ENCODE results near the gene SFXN2. TPM values are rescaled to one million over a fixed set of nuclear protein-coding genes. Genes with fewer than 3 reads are reported as not detected.
"Not testable (repeated sequence)": the region's sequence is repeated elsewhere in the genome, so short reads cannot be mapped to it uniquely, and the experiment has no call there.

Gene SFXN2
- total RNA-seq, 1 donor from 2014 or later: 4.2 TPM

DNA sequence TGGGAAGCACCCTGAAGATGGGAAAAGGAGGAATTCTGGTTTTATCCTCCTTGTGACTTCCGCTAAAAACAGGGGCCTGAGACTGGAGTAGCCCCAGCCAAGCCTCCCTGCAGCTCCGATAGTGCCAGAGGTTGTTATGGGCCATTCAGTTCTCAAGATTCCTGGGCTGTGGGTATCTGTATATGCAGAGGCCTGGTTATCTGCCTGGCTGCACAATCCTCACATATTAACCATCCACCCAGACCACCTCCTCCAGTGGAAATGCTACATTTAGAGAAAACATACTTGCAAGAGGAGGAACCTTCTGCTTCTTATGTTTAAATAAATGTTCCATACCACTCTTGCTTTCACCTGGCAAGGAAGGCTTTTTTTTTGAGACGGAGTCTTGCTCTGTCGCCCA is 34.8 kb upstream of the SFXN2 start:
- Histone ChIP-seq H3K27me3 (ENCODE audit: control insufficient read depth in 3 of 3, insufficient read depth in 3 of 3, low read length in 3 of 3) (no peaks in the 10 kb centered on the region), H3K36me3 (ENCODE audit: control insufficient read depth in 3 of 3, insufficient read depth in 3 of 3, low read length in 3 of 3) (peaks cover 0 to 13% (median 6%) of the 10 kb centered on the region in 3 donors), H3K4me3 (ENCODE audit: low read length in 3 of 3) (no peak overlapping the region), H3K27ac (ENCODE audit: low read depth, low read length) (no peak overlapping the region), H3K4me1 (ENCODE audit: control insufficient read depth in 3 of 3, insufficient read depth in 3 of 3, low read length in 3 of 3) (peaks cover 31 to 36% (median 36%) of the 10 kb centered on the region in 3 donors), H3K9me3 (ENCODE audit: control insufficient read depth in 3 of 3, low read length in 3 of 3) (no peaks in the 10 kb centered on the region), H3K9ac (ENCODE audit: low read depth in 1 of 3, low read length in 3 of 3) (no peak overlapping the region)

DNA sequence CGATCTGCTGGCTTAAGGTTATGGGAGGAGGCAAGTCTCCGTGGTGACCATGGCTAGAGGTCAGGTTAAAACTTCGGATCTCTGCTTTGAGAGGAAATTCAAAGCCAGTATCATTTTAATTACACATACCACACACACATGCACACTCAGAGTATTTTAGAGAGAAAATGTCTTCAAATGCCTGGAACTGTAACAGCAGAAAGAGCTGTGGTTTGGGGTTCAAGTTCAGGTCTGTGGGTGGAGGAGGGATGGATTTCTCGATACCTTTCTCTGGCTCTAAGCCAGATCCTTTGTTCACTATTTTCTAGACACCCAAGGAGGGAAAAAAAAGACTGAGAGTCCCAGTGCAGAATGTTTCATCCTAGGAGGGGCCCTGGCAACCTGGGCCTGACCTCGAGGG is 32.7 kb upstream of the SFXN2 start:
- H3K27me3 ChIP-seq (ENCODE audit: control insufficient read depth in 3 of 3, insufficient read depth in 3 of 3, low read length in 3 of 3): no peaks in the 10 kb centered on the region
- H3K9ac ChIP-seq (ENCODE audit: low read depth in 1 of 3, low read length in 3 of 3): no peak overlapping the region
- H3K36me3 ChIP-seq (ENCODE audit: control insufficient read depth in 3 of 3, insufficient read depth in 3 of 3, low read length in 3 of 3): peaks cover 6 to 20% (median 12%) of the 10 kb centered on the region in 3 donors
- no peak overlapping the region for H3K4me3 ChIP-seq (ENCODE audit: low read length in 3 of 3)
- H3K9me3 ChIP-seq (ENCODE audit: control insufficient read depth in 3 of 3, low read length in 3 of 3): no peaks in the 10 kb centered on the region
- H3K4me1 ChIP-seq (ENCODE audit: control insufficient read depth in 3 of 3, insufficient read depth in 3 of 3, low read length in 3 of 3): peaks cover 21 to 28% (median 22%) of the 10 kb centered on the region in 3 donors
- no peak overlapping the region for H3K27ac ChIP-seq (ENCODE audit: low read depth, low read length)

DNA sequence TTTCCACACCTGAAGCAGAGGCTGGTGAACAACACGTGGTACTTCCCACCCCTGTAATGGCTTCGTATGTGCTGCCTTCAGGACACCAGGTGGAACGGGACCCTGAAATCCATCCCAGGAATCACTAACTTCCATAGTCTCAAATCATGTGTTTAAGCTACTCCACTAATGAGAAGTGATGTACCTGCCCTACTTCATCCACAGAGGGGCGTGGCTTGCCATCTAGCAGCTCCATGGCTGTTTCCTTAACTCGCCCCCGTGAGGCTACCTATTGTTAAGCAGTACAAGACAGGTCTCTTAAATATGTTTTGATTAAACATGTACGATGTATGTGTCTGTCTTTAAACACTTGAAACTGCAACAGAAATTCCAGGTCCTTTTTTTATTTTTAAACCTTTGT is 32.0 kb upstream of the SFXN2 start:
- H3K9ac ChIP-seq (ENCODE audit: low read depth in 1 of 3, low read length in 3 of 3): no peak overlapping the region
- peaks cover 6 to 20% (median 12%) of the 10 kb centered on the region in 3 donors for H3K36me3 ChIP-seq (ENCODE audit: control insufficient read depth in 3 of 3, insufficient read depth in 3 of 3, low read length in 3 of 3)
- no peak overlapping the region for H3K4me3 ChIP-seq (ENCODE audit: low read length in 3 of 3)
- H3K4me1 ChIP-seq (ENCODE audit: control insufficient read depth in 3 of 3, insufficient read depth in 3 of 3, low read length in 3 of 3): peaks cover 15 to 21% (median 16%) of the 10 kb centered on the region in 3 donors
- no peaks in the 10 kb centered on the region for H3K9me3 ChIP-seq (ENCODE audit: control insufficient read depth in 3 of 3, low read length in 3 of 3)
- H3K27me3 ChIP-seq (ENCODE audit: control insufficient read depth in 3 of 3, insufficient read depth in 3 of 3, low read length in 3 of 3): no peaks in the 10 kb centered on the region
- H3K27ac ChIP-seq (ENCODE audit: low read depth, low read length): no peak overlapping the region

DNA sequence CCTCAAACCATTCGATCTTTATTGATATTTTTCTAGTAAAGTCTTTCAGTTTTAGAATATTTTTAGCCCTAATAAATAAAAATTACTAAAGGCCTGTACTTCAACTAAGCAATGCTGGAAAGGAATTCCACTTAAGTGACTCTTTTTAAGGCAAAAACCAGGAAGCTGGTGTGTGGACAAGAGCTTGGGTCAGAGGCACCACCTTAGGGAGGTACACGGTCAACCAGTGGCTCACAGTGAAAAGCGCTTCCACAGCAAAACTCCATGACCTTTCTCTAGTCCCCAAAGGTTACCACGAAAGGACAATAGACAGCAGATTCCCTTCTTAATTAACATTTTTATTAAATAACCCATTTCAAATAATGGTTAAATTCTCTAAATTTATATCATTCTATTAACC is 31.5 kb upstream of the SFXN2 start:
- peaks cover 6 to 20% (median 12%) of the 10 kb centered on the region in 3 donors for H3K36me3 ChIP-seq (ENCODE audit: control insufficient read depth in 3 of 3, insufficient read depth in 3 of 3, low read length in 3 of 3)
- H3K9ac ChIP-seq (ENCODE audit: low read depth in 1 of 3, low read length in 3 of 3): no peak overlapping the region
- H3K27ac ChIP-seq (ENCODE audit: low read depth, low read length): no peak overlapping the region
- H3K4me3 ChIP-seq (ENCODE audit: low read length in 3 of 3): no peak overlapping the region
- no peaks in the 10 kb centered on the region for H3K9me3 ChIP-seq (ENCODE audit: control insufficient read depth in 3 of 3, low read length in 3 of 3)
- H3K4me1 ChIP-seq (ENCODE audit: control insufficient read depth in 3 of 3, insufficient read depth in 3 of 3, low read length in 3 of 3): peaks cover 9 to 15% (median 10%) of the 10 kb centered on the region in 3 donors
- H3K27me3 ChIP-seq (ENCODE audit: control insufficient read depth in 3 of 3, insufficient read depth in 3 of 3, low read length in 3 of 3): no peaks in the 10 kb centered on the region

DNA sequence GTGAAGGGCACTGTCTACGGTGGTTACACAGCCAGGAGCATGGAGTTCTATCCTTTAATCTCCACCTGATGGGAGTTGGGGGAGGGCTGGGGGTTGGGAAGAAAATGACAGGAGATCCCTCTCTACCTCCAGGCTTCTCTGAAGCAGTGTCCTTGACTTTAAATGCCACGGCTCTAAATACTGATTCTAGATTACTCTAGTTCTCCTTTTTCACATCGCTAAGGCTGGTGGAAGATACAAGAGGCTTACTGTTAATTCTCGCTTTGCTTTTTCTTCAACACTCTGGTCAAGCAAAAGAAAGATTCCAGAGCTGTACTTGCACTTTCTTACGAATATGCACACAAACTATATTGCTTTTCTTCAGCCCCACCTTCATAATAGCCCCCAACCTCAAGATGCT is 30.7 kb upstream of the SFXN2 start:
- peaks cover 6 to 20% (median 12%) of the 10 kb centered on the region in 3 donors for H3K36me3 ChIP-seq (ENCODE audit: control insufficient read depth in 3 of 3, insufficient read depth in 3 of 3, low read length in 3 of 3)
- no peaks in the 10 kb centered on the region for H3K27me3 ChIP-seq (ENCODE audit: control insufficient read depth in 3 of 3, insufficient read depth in 3 of 3, low read length in 3 of 3)
- peaks cover 2 to 7% (median 4%) of the 10 kb centered on the region in 3 donors for H3K4me1 ChIP-seq (ENCODE audit: control insufficient read depth in 3 of 3, insufficient read depth in 3 of 3, low read length in 3 of 3)
- H3K9me3 ChIP-seq (ENCODE audit: control insufficient read depth in 3 of 3, low read length in 3 of 3): no peaks in the 10 kb centered on the region
- H3K9ac ChIP-seq (ENCODE audit: low read depth in 1 of 3, low read length in 3 of 3): no peak overlapping the region
- no peak overlapping the region for H3K4me3 ChIP-seq (ENCODE audit: low read length in 3 of 3)
- H3K27ac ChIP-seq (ENCODE audit: low read depth, low read length): no peak overlapping the region

DNA sequence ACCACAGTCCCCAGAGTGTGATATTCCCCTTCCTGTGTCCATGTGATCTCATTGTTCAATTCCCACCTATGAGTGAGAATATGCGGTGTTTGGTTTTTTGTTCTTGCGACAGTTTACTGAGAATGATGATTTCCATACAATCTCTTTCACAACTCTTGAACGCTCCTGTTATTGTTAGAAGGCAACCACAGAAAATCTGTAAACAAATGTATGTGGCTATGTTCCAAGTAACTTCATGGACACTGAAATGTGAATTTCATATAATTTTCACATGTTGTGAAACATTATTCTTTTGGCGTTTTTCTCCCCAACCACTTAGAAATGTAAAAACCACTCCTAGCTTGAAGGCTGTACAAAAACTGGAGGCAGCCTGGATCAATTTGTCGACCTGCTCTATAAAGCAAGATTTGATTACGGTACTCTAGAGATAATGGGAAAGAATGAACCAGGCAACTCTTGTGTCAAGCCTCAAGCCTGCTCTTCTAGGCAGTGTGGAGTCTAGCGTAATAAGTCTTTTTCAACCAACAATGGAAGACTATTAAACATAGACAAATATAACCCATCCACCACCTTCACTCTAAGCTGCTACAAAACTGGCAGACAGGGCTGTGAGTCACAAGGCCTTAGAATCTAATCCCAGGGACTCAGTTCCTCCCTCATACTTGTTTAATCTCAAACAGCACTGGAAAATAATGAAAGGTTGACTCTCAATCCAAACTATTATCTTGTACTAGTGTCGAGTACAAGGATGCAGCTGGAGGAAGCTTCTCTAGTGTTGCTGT is 23.0 kb upstream of the SFXN2 start:
- H3K27me3 ChIP-seq (ENCODE audit: control insufficient read depth in 3 of 3, insufficient read depth in 3 of 3, low read length in 3 of 3): no peaks in the 10 kb centered on the region
- peaks cover under 1 to 4% (median 2%) of the 10 kb centered on the region in 3 donors for H3K36me3 ChIP-seq (ENCODE audit: control insufficient read depth in 3 of 3, insufficient read depth in 3 of 3, low read length in 3 of 3)

DNA sequence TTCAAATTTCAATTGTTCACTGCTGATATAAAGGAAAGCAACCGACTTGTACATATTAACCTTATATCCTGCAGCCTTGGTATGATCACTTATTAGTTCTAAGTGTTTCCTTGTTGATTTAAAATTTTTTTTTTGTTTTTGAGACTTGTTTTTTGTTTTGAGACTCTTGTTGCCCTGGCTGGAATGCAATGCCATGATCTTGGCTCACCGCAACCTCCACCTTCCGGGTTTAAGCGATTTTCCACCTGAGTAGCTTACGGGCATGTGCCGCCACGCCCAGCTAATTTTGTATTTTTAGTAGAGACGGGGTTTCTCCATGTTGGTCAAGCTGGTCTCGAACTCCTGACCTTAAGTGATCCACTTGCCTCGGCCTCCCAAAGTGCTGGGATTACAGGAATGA is 19.0 kb upstream of the SFXN2 start:
- not testable (repeated sequence) for H3K27ac ChIP-seq (ENCODE audit: low read depth, low read length); H3K27me3 ChIP-seq (ENCODE audit: control insufficient read depth in 3 of 3, insufficient read depth in 3 of 3, low read length in 3 of 3); H3K9me3 ChIP-seq (ENCODE audit: control insufficient read depth in 3 of 3, low read length in 3 of 3); H3K9ac ChIP-seq (ENCODE audit: low read depth in 1 of 3, low read length in 3 of 3); H3K4me3 ChIP-seq (ENCODE audit: low read length in 3 of 3); H3K4me1 ChIP-seq (ENCODE audit: control insufficient read depth in 3 of 3, insufficient read depth in 3 of 3, low read length in 3 of 3)
- H3K36me3 ChIP-seq (ENCODE audit: control insufficient read depth in 3 of 3, insufficient read depth in 3 of 3, low read length in 3 of 3): peaks cover 10 to 24% (median 21%) of the 10 kb centered on the region in 3 donors

More for the DNA sequence above, 23.0 kb upstream of the SFXN2 start:
- Histone ChIP-seq H3K27ac (ENCODE audit: low read depth, low read length) (no peak overlapping the region), H3K9me3 (ENCODE audit: control insufficient read depth in 3 of 3, low read length in 3 of 3) (no peaks in the 10 kb centered on the region), H3K9ac (ENCODE audit: low read depth in 1 of 3, low read length in 3 of 3) (no peak overlapping the region), H3K4me1 (ENCODE audit: control insufficient read depth in 3 of 3, insufficient read depth in 3 of 3, low read length in 3 of 3) (no peaks in the 10 kb centered on the region), H3K4me3 (ENCODE audit: low read length in 3 of 3) (no peak overlapping the region)

DNA sequence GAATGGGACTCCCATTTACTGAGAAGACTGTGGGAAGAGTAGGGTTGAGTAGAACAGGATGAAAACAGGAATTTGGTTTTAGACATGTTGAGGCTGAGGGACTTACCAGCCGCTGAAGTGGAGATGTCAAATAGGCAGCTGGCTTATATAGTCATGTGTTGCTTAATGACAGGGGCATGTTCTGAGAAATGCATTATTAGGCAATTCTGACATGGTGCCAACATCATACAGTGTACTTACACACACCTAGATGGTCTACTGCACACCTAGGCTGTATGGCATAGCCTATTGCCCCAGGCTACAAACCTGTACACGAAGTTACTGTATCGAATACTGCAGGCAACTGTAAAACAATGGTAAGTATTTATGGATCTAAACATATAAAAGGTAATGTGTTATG is 17.7 kb upstream of the SFXN2 start:
- no peaks in the 10 kb centered on the region for H3K9me3 ChIP-seq (ENCODE audit: control insufficient read depth in 3 of 3, low read length in 3 of 3)
- H3K27me3 ChIP-seq (ENCODE audit: control insufficient read depth in 3 of 3, insufficient read depth in 3 of 3, low read length in 3 of 3): no peaks in the 10 kb centered on the region
- H3K4me1 ChIP-seq (ENCODE audit: control insufficient read depth in 3 of 3, insufficient read depth in 3 of 3, low read length in 3 of 3): no peaks in the 10 kb centered on the region
- H3K27ac ChIP-seq (ENCODE audit: low read depth, low read length): no peak overlapping the region
- H3K9ac ChIP-seq (ENCODE audit: low read depth in 1 of 3, low read length in 3 of 3): no peak overlapping the region
- peaks cover 10 to 24% (median 21%) of the 10 kb centered on the region in 3 donors for H3K36me3 ChIP-seq (ENCODE audit: control insufficient read depth in 3 of 3, insufficient read depth in 3 of 3, low read length in 3 of 3)
- H3K4me3 ChIP-seq (ENCODE audit: low read length in 3 of 3): no peak overlapping the region

DNA sequence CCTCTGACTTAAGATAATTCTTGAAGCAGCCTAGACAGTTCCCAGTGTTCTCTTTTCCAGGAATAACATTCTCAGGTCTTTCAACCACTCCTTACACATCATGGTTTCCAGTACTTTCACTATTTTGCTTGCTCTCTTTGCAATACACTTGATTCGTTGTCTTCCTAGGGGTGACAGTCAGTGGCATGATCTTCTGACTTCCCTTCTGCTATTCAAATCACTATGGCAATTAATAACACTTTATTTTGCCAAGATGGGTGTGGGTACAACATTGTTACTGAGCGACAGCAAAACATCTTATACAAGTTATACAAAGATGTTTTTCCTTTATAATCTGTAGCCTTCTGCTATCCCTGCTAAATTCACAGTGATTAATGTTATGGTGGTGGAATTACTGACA is 15.5 kb upstream of the SFXN2 start:
- Histone ChIP-seq H3K4me1 (ENCODE audit: control insufficient read depth in 3 of 3, insufficient read depth in 3 of 3, low read length in 3 of 3) (no peaks in the 10 kb centered on the region), H3K4me3 (ENCODE audit: low read length in 3 of 3) (no peak overlapping the region), H3K27me3 (ENCODE audit: control insufficient read depth in 3 of 3, insufficient read depth in 3 of 3, low read length in 3 of 3) (no peaks in the 10 kb centered on the region), H3K27ac (ENCODE audit: low read depth, low read length) (no peak overlapping the region), H3K9ac (ENCODE audit: low read depth in 1 of 3, low read length in 3 of 3) (no peak overlapping the region), H3K9me3 (ENCODE audit: control insufficient read depth in 3 of 3, low read length in 3 of 3) (no peaks in the 10 kb centered on the region), H3K36me3 (ENCODE audit: control insufficient read depth in 3 of 3, insufficient read depth in 3 of 3, low read length in 3 of 3) (peaks cover 10 to 22% (median 21%) of the 10 kb centered on the region in 3 donors)

DNA sequence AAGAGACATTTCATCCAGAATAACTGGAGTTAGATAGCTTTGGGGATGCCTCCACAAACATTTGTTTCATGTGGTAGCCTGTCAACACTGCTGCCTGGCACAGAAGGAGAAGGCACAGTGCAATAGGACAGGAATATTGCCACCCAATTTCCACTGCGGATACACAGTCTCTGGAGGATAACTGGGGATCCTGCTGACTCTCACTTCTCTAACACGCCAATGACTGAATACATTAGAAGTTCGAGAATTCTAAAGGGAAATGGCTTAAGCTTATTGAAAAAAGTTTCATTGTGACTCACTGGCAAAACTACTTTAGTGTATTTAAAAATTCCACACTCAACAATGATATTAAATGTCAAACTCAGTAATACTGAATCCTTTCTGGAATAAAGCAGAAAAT is 13.2 kb upstream of the SFXN2 start:
- Histone ChIP-seq H3K27me3 (ENCODE audit: control insufficient read depth in 3 of 3, insufficient read depth in 3 of 3, low read length in 3 of 3) (no peaks in the 10 kb centered on the region), H3K9me3 (ENCODE audit: control insufficient read depth in 3 of 3, low read length in 3 of 3) (no peaks in the 10 kb centered on the region), H3K27ac (ENCODE audit: low read depth, low read length) (no peak overlapping the region), H3K9ac (ENCODE audit: low read depth in 1 of 3, low read length in 3 of 3) (no peak overlapping the region), H3K36me3 (ENCODE audit: control insufficient read depth in 3 of 3, insufficient read depth in 3 of 3, low read length in 3 of 3) (peaks cover 10 to 22% (median 21%) of the 10 kb centered on the region in 3 donors), H3K4me1 (ENCODE audit: control insufficient read depth in 3 of 3, insufficient read depth in 3 of 3, low read length in 3 of 3) (no peaks in the 10 kb centered on the region), H3K4me3 (ENCODE audit: low read length in 3 of 3) (no peak overlapping the region)
